NCI-H2227 (cell line): Measurements from ENCODE around the gene RPSA.
A peak's percentile ranks its signal among the peaks of the same experiment; 100 is the strongest.
"Not testable (repeated sequence)": the region's sequence is repeated elsewhere in the genome, so short reads cannot be mapped to it uniquely, and the experiment has no call there.

Experiments used
- DNase-seq: peaks from one replicate; lab custom pipeline; 2025; ENCODE audit not compliant: unreplicated experiment; lab: John Stamatoyannopoulos, UW

The RPSA gene

DNA sequence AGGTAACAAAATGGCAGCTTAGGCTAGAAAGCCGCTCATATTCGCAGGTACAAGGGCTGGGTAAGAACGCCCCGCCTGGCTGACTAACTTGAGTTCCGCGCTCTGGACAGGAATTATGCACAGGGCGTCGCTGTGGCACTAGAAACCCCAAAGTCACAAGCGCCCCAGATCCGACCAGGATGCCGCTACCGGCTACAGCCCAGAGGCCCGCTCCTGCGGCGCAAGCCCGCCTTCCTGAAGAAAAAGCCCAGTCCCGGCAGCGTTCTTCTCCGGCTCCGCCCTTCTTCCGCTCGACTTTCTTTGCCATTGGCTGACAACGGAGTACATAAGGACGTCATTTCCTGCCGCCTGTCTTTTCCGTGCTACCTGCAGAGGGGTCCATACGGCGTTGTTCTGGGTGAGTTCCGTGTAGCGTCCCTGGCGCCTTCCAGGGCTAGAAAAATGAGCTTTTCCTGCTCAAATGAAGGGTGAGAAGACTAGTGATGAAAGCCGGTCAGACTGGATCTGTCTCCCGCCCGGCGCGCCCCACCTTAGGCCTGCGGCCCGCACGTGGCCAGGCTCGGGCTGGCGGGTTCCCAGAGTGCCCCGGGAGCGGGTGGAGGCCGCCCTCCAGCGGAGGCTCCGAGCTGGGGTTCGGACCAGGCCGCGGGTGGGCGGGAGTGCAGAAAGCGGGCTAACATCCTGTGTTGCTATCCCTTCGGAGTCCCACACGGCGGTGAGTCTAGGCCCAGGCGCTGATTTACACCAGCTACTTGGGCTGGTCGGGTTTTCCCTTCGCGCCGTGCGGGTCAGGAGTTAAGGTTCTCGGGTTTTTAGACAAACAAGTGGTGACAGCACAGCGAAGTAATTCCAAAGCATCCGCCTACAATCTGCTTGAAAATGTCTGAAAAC, at the start of gene RPSA:
TSS of gene RPSA (plus strand) at position 353 of the 891 bp plus-strand sequence. CDS start 934 bp downstream, outside the sequence.
- peak; percentile 94 for DNase-seq

DNA sequence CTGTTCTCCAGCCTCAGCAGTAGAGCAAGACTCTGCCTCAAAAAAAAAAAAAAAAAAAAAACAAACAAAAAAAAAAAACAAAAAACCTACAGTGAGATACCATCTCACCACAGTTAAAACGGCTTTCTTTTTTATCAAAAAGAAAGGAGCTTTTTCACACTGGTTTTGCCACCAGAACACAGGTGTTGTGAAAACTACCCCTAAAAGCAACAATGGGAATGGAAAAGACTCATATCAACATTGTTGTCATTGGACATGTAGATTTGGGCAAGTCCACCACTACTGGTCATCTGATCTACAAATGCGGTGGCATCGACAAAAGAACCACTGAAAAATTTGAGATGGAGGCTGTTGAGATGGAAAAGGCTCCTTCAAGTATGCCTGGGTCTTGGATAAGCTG, 48.2 kb upstream of the RPSA start:
- DNase-seq = no peak

DNA sequence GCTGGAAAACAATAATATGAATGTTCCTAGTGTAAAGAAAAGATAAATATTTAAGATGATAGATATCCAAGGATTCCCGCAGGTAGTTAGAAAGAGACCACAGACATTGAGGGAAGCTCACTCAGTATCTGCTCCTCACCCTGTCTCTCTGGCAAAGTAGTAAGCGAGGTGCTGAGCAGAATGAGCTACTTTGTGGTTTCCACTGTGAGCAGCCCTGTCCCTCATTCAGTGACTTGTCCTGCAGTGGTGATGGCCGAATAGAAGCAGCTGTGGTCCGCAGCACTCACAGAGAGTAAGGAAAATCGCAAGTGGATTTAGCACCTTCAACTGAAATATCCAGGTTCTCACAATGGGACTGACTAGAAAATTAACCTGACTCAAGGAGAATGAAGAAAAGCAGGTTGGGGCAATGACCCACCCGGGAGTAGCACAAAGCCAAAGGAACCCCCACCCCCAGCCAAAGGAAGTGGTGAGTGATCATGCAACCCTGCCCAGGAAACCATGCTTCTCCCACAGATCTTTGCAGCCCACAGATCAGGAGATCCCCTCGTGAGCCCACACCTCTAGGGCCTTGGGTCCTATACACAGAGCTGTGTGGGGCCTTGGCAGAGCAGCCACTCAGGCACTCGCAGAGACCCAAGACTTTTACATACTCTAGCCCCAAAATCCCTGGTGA, 45.1 kb upstream of the RPSA start:
- no peak for DNase-seq

DNA sequence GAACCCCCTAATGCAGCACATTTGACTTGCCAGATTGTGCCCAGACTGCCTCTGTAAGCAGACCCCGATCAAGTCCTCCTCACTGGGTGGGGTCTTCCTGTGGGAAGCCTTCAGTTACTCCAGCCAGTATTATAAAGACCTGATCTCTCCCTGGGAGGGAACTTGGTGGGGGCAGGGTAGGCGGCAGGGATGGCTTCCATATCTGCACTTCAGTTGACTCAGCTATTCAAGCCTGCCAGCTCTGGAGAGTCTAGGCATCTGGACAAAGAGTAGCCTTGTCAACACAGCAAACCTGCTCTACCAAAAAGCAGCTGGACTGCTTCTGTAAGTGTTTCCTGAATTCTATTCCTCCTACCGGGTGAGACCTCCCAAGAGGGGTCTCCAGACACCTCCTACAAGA, 44.3 kb upstream of the RPSA start:
- no peak for DNase-seq

DNA sequence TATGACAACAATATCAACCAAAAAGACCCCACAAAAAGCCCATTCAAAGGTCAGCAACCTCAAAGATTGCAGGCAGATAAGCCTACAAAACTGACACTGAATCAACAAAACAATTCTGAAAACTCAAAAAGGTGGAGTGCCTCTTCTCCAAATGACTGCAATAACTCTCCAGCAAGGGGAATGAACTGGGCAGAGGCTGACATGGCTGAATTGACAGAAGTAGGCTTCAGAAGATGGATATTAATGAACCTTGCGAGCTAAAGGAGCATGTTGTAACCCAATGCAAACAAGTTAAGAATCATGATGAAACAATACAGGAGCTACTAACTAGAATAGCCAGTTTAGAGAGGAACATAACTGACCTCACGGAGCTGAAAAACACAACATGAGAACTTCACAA, 43.7 kb upstream of the RPSA start:
- DNase-seq = no peak

DNA sequence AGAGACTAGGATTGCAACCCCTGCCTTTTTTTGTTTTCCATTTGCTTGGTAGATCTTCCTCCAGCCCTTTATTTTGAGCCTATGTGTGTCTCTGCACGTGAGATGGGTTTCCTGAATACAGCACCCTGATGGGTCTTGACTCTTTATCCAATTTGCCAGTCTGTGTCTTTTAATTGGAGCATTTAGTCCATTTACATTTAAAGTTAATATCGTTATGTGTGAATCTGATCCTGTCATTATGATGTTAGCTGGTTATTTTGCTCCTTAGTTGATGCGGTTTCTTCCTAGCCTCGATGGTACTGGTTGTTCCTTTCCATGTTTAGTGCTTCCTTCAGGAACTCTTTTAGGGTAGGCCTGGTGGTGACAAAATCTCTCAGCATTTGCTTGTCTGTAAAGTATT, 36.1 kb upstream of the RPSA start:
- DNase-seq = not testable (repeated sequence)

DNA sequence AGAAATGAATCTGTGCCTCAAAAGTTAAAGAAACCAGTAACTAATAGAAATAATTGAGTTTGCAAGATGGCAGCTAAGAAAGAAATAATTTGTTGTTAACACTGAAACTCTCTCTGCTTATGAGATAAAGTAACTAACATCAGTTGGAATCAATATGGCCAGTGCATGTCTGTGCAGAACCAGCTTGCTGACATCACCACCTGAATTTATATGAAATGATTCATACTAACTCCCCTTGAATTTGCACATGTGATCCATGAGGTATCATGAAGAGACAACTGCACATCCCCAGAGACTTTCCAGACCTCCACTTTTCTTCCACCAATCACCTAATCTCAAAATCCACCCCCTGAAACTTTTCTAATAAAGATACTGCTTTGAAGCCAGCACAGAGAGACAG, 33.7 kb upstream of the RPSA start:
- DNase-seq = no peak

DNA sequence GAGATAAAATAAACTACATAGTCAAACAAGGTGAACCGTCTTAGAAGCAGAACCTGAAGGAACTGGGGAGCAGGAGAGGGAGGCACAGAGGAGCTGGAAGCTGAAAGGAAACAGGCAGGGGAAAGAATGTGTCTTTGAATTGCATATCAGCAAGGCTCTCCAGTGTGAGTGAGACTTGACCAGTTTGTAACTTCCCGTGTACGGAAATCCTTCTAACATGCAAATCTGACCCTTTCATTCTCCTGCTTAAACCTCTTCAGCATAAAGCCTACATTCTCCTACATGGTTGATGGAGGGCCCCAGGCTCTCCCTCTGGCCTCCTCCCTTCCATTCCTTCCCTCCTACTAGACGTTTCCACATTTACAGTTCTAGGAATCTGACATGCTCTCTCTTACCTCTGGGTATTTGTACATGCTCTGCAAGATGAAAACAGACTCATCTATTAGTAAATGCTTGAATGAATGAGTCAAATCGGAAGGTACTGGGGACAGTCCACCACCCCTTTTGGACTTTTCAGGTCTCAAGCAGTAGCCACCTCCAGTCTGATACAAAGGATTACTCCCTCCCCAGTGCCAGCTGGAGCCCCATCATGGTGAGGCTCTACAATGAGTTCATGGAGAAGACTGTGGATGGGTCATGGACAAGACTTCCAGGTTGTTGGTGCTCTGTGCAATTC, 29.4 kb upstream of the RPSA start:
- DNase-seq = no peak

DNA sequence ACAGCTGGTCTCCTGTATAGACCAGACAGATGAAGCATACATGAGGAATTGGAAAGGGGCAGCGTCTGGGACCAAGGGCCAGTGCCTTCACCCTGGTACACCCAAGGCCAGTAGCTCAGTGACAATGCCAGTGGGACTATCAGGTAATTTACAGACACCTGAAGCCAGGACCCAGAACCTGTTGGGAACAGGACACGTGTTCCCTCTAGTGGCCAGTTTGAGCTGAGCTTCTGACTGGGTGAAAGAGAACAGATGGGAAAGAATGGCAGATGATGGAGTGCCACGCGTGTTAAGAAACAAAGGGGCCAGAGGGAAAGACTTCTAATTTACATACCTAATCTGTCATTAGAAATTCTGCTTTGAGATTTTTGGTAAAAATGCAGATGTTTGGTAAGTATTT, 28.4 kb upstream of the RPSA start:
- no peak for DNase-seq

DNA sequence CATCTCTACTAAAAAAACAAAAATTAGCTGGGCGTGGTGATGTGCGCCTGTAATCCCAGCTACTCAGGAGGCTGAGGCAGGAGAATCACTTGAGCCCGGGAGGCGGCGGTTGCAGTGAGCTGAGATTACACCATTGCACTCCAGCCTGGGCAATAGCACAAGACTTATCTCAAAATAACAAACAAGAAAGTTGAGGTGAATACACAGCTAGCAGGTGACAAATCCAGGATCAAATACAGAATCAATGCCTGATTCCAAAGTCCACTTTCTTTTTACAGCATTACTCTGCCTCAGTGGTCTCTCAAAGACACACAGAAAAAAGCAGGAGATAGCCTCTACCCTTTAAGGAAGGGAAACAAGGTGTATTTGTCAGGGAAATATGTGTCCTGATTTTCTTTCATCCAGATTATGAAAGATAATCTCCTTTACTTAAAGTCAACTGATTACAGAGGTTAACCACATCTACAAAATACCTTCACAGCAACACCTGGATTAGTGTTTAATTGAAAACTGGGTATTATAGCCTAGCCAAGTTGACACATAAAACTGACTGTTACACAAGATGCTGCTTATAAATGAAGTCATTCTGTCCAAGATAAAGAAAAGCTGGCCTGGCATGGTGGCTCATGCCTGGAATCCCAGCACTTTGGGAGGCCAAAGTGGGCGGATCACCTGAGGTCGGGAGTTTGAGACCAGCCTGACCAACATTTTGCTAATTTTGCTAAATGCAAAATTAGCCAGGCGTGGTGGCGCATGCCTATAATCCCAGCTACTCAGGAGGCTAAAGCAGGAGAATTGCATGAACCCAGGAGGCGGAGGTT, 27.4 kb upstream of the RPSA start:
- DNase-seq = no peak

DNA sequence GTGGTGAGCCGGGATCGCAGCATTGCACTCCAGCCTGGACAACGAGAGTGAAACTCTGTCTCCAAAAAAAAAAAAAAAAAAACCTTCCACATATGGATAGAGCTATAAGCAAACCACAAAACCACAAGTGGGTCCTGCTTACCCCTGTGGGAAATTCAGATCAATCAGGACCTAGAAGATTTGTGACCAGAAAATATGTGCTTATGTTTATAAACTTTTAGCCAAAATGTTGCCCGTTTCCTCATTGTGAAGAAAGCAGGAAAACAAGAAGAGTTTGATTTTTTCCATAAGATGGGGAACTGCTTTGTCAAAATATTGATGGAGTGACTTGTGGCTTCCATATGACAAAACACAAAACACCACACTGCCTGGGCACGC, 26.8 kb upstream of the RPSA start:
- no peak for DNase-seq

DNA sequence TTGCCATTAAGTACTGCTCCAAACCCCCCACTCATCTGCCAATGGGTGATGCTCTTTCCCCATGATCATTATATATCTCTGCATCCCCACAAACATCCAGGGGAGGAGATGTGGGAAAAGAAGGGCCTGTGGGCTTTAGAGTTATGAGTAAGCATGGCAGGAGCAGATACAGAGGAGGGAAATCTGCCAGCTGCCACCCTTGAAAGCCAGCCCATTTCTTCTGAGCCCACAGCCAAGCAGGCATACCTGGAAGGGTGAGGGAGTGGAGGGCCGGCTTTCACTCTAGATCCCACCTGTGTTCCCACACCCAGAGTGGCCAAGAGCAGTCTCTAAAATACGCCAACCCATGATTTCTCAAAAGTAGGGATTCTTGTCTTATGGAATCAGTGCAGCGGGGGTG, 25.1 kb upstream of the RPSA start:
- DNase-seq = no peak

DNA sequence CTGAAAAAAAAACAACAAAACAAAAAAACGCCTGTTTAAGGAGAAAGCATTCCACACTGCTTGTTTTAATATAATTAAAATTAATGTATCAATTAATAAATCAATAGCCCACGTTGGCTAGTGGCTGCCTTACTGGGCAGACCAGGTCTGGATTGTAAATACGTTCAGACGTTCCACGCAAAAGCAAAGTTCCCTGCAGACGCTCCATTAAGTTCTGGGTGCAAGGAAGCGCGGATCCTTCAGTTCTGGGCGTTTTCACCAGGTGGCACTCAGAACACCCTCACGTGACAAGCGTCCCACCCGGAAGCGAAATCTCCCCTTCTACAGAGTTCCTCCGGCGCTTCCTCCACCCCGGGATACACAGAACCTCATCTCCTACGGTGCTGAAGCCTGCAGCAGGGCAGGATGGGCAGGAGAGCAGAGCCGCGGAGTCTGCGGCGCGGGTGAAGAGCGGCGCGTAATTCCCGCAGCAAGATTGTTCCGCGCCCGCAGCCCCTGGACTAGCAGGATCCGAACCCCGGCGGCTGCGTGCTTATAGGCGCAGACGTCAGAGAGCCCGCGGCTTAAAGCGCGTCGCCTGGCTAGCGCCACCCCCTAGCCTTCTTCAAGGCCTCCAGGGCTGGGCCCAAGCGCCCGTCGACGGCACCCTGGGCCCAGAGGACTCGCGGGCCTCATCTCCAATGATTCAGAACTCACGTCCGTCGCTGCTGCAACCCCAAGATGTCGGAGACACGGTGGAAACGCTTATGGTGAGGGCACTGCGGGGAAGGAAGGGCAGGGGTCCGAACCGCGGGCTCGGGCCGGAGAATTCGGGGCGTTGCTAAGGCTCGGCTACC, 23.3 kb upstream of the RPSA start, which contains the start of gene SLC25A38:
TSS of gene SLC25A38 (plus strand) at position 326 of the 836 bp plus-strand sequence. CDS start at position 681, 355 bp downstream.
- DNase-seq = no peak

DNA sequence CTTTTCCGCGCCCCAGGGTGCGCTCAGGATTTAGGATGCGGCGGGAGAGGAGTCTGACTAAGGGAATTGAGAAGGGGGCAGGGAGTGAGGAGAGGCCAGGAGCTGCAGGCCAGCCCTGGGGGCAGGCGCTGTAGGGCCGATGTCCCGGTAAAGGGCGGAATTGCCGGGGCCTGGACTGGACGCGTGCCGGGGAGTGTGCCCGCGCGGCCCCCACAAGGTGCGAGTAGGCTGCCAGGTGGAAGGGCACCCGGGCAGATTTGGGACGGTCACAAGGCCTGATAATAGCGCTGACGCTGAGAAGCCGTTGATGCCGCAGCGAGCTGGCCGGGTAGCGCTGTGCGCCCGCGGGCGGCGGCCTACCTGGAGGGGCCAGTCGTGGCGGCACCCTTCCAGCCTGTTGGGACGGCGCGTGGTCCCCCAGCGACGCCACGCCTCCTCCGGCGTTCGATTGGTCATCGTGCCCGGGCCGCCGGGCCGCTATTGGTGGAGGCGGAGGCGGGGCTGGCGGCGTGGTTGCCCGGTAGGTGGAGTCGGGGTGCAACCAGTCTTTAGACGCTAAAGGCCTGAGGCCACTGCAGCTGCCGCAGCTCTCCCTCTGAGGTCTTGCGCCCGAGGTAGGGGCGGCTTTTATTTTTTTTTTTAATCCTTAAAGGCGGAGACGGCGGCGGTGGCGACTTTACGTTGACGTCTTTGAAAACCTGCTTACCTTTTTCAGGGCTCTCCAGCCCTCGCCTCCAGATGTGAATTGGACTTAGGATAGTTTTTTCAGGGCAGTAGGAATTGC, 22.4 kb upstream of the RPSA start:
- DNase-seq = no peak

DNA sequence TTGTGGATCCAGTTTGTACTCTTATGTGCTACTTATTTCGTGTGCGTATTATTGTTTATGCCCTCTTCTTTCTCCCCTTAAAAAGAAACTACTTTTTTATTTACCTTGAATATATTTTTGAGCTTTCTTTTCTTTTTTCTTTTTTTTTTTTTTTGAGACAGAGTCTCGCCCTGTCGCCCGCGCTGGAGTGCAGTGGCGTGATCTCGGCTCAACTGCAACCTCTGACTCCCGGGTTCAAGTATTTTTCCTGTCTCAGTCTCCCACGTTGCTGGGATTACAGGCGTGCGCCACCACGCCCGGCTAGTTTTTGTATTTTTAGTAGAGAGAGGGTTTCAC, 21.9 kb upstream of the RPSA start:
- no peak for DNase-seq

DNA sequence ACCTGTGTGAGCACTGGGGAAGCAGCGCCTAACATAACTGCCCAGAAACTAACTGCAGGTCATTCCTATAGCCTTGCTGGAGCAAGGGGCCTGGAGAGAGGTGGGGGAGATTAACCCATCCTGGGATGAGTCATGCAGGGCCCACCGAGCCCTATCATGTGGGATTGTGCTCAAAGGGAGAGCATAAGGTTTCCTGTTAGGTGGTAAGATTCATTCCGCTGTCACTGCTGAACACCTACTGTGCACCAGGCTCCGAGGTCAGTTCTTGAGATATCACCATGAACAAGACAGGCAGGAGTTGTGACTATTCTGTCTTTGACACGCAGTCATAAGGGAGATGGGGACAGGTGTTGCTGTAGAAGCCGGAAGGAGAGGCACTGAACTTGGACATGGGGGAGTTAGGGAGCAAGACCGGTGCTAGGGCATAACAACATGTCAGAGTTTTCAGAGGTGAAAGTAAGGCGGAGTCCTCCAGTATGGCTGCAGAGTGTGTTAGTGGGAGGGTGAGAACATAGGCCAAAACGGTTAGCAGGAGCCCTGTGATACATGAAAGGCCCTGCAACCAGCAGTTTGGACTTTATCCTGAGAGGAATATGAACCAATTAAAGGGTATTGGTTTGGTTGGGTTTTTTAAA, 20.9 kb upstream of the RPSA start:
- DNase-seq = no peak

DNA sequence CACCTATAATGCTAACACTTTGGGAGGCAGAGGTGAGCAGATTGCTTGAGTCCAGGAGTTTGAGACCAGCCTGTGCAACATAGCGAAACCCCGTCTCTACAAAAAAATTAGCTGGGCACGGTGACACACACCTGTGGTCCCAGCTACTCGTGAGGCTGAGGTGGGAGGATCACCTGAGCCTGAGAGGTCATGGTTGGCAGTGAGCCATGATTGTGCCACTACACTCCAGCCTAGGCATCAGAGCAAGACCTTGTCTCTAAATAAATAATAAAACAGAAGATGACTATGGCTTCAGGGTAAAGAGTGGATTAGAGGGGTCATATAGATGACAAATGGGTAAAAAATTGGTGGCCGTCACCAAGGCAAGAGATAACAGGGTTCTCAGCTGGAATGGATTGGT, 20.2 kb upstream of the RPSA start:
- DNase-seq = no peak

DNA sequence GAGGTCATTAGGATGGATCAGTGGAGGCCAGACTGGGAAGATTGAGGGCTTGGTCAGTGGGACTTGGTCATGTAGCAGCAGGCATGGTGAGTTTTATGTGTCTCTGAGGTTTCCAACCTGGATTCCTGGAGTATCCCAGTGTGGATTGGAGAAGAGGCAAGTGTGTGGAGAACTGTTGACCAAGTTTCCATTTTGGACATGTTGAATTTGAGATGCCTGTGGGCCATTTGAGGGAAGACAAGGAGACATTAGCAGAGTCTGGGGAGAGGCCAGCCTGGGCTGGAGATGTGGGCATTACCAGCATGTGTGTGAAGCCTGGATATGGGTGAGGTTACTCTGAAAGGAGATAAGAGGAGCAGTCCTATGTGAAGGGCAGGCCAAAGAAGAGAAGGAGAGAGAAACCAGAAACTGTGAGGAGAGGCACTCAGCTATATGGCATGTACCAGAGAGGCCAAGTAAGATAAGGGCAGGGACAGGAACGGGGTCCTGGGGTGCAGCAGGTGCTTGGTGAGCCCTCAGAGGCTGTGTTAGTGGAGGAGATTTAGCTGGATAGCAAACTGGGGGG, 19.0 kb upstream of the RPSA start:
- DNase-seq = no peak

DNA sequence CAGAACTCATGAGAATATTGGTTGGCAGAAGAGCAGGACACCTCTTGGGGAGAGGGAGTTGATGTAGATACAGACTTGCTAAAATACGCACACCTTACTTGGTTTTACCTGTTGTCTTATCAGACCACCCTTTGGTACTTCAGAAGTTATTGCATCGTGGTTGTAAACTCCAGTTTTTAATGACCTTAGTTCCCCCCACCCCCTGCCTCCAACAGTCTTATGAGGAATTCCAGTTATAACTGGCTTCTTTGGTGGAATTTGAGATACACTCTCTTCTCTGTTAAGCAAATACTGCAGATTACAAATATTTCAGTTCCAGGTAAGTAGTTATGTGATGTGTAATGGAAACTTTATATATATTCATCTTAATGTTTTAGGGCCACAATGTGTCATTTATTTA, 18.4 kb upstream of the RPSA start:
- no peak for DNase-seq
